Stimulated activated naive CD4-positive, alpha-beta T cell treated with Interleukin-2 at 50 U/mL for 16 hours (primary cell): Measurements from ENCODE around the gene CCDC121.
"Not testable (repeated sequence)": the region's sequence is repeated elsewhere in the genome, so short reads cannot be mapped to it uniquely, and the experiment has no call there.

Experiments
- DNase-seq: peaks from one replicate; lab custom pipeline; 2025; lab: John Stamatoyannopoulos, UW

The CCDC121 gene

DNA sequence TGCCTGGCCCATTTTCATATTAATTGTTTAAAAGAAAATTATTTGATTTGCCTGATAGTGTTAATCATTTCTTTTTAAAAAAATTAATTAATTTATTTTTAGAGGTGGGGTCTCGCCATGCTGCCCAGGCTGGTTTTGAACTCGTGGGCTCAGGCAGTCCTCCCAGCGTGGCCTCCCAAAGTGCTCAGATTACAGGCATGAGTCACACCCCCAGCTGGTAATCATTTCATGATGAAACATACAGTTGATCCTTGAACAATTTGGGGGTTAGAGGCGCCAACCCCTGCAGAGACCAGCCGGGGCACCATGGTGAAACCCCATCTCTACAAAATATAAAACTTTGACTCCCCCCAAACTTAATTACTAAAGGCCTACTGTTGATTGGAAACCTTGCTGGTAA is 8.0 kb upstream of the CCDC121 start:
- no peak for DNase-seq

- DNase-seq, result no peak
Observed at GRCh38 chr2:27634291-27634690, 5.5 kb upstream of the CCDC121 start.

GRCh38 chr2:27630257-27630656 is 1.4 kb upstream of the CCDC121 start:
- DNase-seq, result not testable (repeated sequence)

DNA sequence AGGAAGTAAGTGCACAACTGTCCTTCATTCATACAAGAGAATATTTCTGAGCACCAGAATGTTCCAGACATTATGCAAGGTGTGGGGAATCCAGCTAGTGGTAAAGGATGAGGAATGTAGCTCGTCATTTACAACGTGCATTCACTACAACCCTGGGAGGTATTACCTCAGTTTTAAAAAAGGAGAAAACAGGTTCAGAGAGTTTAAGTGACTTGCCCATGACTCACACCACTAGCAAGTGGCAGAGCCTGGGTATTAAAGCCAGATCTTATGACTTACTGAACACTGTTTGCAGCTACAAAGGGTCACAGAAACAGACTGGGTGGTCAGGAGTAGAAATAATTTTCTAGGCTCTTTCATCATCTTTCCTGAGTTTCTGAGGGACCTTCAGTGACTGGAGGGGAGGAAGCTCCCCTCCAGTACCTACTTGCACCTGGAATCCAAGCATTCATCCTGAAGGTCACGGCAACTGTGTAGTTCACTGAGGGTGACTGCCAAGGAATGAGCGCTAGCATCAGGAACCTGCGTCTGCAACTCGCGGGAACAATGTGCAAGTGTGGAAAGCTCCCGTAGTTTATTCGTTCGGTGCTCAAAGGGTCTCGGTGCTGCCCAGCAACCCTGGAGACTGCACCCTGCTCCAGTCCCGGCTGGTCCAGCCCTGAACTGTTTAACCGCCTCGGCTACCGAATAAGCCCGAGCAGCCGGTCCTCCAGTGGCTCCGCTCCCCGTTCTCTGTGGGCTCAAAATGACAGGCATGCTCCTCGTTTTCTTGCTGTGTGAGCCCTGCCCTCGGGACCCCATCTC is 647 bp downstream of the CCDC121 start:
- DNase-seq, result no peak

GRCh38 chr2:27626921-27627320 is 1.9 kb downstream of the CCDC121 start:
- not testable (repeated sequence) for DNase-seq

GRCh38 chr2:27626323-27626722 is 2.5 kb downstream of the CCDC121 start:
- DNase-seq, result not testable (repeated sequence)

DNA sequence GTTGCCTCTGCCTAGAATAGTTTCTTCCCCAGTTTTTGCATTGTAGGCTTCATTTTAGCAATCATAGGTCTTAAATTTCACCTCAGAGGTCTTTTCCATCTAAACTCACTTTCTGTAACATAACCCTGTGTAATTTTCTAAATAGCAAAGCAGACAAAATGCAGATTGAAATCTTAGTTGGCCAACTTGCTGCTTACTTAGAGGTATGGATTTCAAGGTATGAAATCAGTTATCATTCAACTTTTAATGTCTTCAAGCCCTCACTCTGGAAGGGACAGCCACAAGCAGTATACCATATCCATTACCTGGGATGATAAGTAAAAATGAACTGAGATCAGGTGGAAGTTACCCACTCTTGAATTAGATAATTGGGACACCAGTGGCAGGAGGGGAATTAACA is 3.9 kb downstream of the CCDC121 start:
- DNase-seq, result no peak

- no peak for DNase-seq
Observed at GRCh38 chr2:27622921-27623384, 5.9 kb downstream of the CCDC121 start.

GRCh38 chr2:27621524-27621923 is 7.3 kb downstream of the CCDC121 start:
- no peak for DNase-seq

GRCh38 chr2:27615316-27615715 is 13.5 kb downstream of the CCDC121 start:
- no peak for DNase-seq

DNA sequence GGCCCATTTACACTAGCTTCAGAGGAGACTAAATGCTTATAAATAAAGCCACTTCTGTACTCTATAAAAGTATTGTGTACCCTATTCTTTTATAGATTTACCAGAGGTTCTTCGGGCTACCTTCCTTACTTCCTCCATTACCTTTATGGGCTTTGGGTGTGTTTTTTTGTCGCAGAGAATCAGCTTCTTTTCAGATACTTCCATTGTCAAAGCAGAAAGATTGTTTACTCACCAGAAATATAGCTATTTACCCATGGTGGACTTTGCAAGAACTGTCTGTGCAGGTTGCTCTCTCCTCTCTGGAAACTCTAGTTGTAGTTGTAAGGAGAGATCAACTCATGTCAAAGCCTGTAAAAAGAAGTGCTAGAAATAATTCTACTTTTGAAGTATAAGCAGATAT is 14.8 kb downstream of the CCDC121 start:
- no peak for DNase-seq

DNA sequence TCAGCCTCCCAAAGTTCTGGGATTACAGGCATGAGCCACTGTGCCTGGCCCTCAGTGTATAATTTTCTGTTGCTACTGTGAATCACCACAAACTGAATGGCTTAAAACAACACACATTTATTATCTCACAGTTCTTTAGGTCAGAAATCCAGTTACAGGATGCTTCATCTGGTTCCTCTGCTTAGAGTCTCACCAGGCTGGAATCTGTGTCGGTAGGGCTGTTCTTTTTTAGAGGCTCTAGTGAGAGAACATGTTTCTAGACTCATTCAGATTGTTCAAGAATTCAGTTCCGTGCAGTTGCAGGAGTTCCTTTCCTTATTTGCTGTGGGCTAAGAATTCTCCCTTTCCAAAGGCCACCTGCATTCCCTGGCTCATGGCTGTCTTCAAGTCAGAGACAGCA is 22.2 kb downstream of the CCDC121 start:
- DNase-seq, result no peak

DNA sequence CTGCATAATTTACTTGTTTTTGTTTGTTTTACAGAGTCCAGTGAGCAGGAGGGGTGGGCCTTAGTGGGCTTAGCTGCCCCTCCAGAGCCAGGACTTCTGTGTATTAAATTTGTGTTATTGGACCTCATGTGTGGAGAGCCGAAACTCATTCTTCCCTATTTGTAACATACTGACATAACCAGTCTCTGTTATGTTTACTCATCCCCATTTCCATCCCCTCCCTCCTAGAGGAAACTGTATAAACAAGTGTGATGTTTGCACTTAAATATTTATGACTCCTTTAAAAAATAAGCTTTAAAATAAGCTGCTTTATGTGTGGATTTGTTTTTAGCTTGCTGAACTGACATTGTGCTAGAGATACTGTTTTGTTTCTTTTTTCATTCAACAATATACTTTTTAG is 32.2 kb downstream of the CCDC121 start:
- DNase-seq, result no peak

- not testable (repeated sequence) for DNase-seq
Observed at GRCh38 chr2:27595412-27595811, 33.4 kb downstream of the CCDC121 start.

DNA sequence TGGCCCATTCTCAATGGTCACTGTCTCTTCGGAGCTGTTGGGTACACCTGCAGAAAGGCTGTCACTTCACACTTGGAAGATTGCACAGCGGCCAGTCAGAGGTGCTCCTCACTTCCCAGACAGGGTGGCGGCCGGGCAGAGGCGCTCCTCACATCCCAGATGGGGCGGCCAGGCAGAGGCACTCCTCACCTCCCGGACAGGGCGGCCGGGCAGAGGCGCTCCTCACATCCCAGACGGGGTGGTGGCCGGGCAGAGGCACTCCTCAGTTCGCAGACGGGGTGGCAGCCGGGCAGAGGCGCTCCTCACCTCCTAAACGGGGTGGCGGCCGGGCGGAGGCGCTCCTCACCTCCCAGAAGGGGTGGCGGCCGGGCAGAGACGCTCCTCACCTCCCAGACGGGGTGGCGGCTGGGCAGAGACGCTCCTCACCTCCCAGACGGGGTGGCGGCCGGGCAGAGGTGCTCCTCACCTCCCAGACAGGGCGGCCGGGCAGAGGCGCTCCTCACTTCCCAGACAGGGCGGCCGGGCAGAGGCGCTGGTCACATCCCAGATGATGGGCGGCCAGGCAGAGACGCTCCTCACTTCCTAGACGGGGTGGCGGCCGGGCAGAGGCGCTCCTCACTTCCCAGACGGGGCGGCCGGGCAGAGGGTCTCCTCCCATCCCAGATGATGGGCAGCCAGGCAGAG is 34.6 kb downstream of the CCDC121 start:
- DNase-seq, result not testable (repeated sequence)

DNA sequence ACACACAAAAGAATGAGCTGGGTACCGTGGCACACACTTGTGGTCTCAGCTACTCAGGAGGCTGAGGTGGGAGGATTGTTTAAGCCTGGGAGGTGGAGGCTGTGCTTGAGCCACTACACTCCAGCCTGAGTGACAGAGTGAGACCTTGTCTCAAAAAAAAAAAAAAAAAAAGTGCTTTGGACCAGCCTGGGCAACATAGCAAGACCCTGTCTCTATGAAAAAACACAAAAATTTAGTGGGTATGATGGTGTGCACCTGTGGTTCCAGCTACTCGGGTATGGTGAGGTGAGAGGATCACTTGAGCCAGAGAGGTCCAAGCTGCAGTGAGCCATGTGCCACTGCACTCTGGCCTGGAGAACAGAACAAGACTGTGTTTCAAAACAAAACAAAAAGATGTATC is 35.6 kb downstream of the CCDC121 start:
- no peak for DNase-seq

DNA sequence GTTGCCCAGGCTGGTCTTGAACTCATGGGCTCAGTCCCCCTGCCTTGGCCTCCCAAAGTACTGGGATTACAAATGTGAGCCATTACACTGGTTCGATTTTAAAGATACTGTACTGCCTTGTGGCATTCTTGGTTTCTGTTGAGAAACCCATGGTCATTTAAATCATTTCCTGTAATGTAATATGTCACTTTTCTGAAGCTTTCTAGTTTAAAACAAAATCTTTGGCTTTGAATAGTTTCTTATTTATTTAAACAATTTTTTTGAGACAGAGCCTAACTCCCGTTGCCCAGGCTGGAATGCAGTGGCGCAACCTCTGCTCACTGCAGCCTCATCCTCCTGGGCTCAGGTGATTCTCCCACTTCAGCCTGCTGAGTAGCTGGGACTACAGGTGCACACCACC is 37.1 kb downstream of the CCDC121 start:
- DNase-seq, result no peak

GRCh38 chr2:27588308-27588707 is 40.5 kb downstream of the CCDC121 start:
- no peak for DNase-seq

- DNase-seq, result peak; percentile 1
Observed at GRCh38 chr2:27587025-27587424, 41.8 kb downstream of the CCDC121 start.

DNA sequence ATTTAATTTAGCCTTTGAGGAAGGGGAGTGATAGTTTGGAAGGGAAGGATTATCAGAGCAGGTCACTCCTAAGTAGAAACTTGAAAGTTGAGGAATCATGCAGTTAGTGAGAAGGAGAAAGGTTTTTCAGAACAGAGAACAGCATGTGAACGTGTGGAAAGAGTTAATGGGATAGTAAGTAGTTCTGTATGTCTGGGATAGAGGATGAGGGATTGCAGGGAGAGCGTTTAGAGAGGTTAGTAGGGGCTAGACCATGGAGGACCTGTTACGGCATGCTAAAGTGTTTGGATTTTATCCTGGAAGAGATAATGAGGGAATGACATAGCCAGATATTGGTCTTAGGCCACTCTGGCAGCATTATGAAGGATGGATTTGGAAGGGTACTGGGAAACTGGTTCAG is 44.2 kb downstream of the CCDC121 start:
- no peak for DNase-seq

GRCh38 chr2:27583390-27583915 is 45.4 kb downstream of the CCDC121 start:
- DNase-seq, result no peak

GRCh38 chr2:27582695-27583389 is 46.0 kb downstream of the CCDC121 start, which contains the start of gene ZNF512:
TSS of gene ZNF512 (plus strand) at chr2:27583042. CDS start at chr2:27583113, 71 bp downstream.
- DNase-seq, result peak; percentile 80
